NCI-H1436 treated with DMSO at 0.1 percent for 48 hours (cell line): ENCODE data around the gene FSD1.
"Not testable (repeated sequence)": the region's sequence is repeated elsewhere in the genome, so short reads cannot be mapped to it uniquely, and the experiment has no call there.

Source experiments
- DNase-seq: peaks from one replicate; lab custom pipeline; 2025; lab: John Stamatoyannopoulos, UW

FSD1 gene

DNA sequence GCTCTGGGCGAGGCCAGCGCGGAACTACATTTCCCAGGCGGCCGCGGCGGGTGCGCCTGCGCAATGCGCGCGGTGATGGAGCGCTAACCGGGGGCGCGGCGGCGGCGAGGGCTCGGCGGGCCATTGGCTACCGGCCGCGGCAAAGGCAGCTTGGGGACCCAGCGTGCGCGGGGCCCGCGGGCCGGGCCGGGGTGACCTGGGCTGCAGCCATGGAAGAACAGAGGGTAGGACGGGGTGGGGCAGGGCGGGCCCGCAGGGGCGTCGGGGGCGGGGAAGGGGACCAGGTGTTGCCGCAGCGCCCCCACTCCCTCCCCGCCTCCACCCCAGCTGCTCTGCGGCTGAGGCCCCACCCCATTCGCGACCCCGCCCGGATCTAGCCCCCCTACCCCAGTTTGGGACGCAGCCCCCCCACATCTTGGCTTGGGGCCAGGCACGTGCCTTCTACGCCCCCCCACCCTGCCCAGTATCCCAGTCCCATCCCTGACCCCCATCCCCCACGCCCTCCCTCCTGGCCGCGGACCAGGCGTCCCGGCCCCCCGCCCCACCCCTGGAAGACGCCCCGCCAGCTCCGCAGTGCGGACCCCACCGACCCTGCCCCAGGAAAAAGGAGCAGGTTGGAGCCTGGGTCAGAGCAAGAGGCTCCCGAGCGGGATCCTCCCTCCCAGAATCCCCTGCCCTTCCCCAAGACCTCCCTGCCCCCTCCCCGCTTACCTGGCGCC lies at the start of gene FSD1:
Gene FSD1 (plus strand): TSS at position 61 of the 719 bp plus-strand sequence. CDS start 149 bp downstream, at position 210.
- DNase-seq, result no peak

DNA sequence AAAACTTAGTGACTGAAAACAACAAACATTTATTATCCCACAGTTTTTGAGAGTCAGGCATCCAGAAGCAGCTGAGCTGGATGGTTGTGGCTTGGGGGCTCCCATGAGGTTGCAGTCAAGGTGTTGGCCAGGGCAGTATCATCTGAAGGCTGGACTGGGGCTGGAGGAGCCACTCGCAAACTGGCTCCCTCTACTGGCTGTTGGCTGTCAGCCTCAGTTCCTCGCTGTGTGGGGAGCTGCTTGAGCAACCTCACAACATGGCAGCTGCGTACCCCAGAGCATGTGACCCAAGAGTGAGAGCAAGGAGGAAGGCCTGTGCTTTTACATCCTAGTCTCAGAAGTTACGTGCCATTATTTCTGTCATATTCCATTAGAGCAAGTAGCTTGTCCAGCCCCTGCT lies 47.8 kb upstream of the FSD1 start:
- DNase-seq, result no peak

DNA sequence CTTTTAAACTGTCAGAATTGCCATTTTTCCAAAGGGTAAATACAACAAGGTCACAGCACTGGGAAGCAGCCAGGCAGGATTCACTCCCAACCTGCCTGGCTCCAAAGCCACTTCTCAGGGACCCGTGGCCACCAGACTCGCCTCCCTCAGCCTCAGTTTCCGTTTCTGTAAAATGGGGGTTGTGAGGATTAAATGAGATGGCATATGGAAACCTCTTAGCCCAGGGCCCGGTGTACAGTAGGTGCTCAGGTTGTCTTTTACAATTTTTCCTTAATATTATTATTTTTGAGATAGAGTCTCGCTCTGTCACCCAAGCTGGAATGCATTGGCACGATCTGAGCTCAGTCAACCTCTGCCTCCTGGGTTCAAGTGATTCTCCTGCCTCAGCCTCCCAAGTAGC lies 47.4 kb upstream of the FSD1 start:
- DNase-seq, result no peak

DNA sequence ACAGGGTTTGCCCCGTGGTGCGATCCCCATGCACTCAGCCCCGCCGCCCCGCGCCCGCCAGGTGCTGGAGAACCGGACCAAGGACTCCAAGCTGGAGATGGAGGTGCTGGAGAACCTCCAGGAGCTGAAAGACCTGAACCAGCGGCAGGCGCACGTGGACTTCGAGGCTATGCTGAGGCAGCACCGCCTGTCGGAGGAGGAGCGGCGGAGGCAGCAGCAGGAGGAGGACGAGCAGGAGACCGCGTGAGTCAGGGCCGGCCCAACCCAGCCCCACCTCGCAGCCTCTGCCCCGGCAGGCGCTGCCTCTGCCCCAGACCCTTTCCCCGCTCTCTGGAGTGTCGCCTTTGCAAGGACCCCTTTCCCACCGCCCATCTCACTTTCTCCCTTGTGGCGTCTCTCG lies 46.2 kb upstream of the FSD1 start:
- DNase-seq, result no peak

DNA sequence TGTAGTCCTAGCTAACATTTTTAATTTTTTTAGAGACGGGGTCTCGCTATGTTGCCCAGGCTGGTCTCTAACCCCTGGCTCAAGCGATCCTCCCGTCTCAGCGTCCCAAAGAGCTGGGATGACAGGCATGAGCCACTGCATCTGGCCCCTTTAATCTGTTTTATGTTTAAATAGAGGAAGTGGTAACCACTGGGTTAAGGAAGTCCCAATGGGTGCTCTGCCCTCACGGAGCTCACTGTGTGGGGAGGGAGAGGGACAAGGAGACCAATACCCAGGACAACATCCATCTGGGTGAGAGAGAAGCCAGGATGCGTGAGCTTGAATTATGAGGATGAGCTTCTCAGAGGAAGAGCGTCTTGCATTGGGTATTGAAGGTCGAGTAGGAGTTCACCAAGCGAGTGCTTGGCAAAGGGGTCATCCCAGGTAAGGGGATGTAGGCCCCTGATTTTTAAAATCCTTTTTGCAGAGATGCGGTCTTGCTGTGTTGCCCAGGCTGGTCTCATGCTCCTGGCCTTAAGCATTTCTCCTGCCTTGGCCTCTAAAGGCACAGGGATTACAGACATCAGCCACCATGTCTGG lies 43.7 kb upstream of the FSD1 start:
- no peak for DNase-seq

DNA sequence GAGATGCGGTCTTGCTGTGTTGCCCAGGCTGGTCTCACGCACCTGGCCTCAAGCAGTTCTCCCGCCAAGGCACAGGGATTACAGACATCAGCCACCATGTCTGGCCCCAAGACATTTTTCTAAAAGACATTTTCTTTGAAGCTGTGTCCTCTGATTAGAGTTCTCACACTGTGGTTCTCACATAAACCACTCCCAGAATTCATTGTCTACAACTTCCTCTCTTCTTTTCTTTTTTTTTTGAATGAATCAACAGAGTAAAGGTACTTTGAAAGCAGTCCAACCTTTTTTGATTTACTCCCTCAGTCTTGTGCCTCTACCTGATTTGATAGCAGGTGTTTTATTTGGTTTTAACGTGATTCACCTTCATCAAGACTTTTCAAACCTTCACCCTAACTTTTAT lies 39.6 kb upstream of the FSD1 start:
- no peak for DNase-seq

DNA sequence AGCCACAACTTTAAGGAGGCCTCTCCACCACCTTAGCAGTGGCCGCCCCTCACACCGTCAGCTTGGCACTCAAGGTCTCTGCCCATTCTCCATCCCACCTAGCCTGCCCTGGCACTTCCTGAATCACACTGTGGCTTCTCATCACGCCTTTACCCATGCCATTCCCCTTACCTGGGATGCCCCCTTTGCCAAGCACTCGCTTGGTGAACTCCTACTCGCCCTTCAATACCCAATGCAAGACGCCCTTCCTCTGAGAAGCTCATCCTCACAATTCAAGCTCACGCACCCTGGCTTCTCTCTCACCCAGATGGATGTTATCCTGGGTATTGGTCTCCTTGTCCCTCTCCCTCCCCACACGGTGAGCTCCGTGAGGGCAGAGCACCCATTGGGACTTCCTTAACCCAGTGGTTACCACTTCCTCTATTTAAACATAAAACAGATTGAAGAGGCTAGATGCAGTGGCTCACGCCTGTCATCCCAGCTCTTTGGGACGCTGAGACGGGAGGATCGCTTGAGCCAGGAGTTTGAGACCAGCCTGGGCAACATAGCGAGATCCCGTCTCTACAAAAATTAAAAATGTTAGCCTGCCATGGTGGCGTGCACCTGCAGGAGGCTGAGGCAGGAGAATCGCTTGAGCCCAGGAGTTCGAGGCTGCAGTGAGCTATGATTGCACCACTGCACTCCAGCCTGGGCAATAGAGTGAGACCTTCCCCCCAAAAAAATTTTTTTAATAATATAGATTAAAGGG lies 38.0 kb upstream of the FSD1 start:
- DNase-seq, result no peak

DNA sequence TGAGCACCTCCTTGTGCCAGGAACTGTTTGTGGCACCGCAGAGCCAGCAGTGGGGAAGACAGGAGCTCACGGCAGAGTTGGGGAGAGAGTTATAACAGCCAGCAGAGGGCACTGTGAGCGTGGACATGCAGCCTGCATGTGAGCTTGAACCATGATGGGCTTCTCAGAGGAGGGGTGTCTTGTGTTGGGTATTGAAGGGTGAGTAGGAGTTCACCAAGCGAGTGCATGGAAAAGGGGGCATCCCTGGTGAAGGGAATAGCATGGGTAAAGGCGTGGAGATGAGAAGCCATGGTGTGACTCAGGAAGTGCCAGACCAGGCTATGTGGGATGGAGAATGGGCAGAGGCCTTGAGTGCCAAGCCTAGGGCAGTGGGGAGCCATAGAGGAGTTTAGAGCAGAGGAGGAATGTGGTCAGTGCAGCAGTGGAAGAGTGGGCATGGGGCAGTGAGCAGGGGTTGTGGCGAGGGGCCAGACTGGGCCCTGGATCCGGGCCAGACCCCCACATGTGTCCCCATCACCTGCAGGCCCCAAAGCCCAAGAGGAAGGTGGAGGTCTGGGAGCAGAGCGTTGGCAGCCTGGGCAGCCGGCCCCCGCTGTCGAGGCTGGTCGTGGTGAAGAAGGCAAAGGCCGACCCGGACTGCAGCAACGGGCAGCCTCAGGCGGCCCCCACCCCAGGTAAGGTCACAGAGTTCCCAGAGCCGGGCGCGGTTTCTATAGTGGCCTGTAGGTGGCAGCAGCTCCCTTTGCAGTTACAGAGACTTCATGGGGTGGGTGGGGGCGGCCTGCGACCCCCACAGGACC lies 37.1 kb upstream of the FSD1 start:
- no peak for DNase-seq

DNA sequence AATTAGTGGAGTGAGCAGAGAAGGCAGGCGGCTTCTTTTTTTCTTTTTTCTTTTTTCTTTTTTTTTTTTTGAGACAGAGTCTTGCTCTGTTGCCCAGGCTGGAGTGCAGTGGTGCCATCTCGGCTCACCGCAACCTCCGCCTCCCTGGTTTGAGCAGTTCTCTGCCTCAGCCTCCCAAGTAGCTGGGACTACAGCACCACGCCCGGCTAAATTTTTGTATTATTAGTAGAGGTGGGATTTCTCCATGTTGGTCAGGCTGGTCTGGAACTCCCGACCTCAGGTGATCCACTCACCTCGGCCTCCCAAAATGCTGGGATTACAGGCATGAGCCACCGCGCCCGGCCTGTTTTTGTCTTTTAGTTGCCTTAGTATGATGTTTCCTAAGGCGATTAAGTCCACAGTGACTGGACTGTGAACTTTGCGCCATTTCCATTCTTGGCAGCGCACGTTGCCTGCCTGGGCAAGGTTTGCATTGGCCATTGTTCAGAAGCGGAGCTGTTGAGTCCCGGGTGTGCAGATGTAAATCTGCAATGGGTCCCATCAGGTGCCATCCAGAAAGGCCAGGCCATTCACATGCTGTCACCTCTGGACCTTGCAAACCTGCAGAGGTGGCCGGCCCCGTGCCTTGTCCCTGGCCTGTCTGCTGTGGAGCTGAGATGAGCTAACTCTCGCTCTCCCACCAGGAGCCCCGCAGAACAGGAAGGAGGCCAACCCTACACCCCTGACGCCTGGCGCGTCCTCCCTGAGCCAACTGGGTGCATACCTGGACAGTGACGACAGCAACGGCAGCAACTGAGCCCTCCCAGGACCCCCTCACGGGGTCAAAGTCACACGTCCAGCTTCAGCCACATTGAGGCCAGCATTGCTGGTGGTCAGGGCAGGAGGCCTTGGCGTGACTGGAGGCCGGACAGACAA lies 36.2 kb upstream of the FSD1 start:
- no peak for DNase-seq

DNA sequence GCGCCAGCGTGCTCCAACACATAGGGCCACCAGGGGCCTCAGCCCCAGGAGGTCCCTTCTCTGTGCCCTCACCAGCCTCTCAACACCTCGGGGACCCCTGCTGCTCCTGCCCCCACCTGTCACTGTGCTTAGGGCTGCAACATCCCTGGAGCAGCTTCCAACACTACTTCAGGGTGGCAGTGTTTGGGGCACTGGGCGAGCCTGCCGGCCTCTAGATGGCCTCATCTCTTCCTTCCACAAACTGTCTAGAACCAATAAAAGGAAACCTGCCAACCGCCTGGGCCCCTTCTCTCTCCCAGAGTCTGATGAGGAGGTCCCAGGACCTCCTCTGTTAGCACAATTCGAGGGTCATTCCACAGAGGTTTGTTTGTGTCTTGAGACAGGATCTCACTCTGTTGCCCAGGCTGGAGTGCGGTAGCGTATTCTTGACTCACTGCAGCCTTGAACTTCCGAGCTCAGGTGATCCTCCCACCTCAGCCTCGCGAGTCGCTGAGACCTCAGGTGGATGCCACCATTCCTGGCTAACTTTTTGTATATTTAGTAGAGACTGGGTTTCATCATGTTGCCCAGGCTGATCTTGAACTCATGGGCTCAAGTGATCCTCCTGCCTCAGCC lies 35.5 kb upstream of the FSD1 start:
- no peak for DNase-seq

DNA sequence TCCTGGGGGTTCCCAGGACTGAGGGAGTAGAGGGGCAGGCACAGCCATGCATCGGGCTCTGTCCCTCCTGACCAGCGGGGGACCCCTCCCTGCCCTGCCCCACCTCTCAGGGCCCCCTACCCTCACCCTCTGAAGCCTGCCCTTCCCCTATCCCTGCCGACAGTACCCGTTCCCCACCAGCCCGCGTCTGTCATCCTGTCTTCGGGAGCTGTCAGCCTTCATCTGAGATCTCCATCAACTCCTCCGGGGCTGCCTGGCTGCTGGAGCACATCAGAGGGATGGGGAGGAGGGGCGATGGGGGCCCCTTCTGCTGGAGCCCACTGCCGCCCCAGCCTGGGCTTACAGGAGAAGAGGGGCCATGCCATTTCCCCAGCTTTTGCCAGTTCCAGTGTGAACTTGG lies 31.5 kb upstream of the FSD1 start:
- DNase-seq, result no peak

DNA sequence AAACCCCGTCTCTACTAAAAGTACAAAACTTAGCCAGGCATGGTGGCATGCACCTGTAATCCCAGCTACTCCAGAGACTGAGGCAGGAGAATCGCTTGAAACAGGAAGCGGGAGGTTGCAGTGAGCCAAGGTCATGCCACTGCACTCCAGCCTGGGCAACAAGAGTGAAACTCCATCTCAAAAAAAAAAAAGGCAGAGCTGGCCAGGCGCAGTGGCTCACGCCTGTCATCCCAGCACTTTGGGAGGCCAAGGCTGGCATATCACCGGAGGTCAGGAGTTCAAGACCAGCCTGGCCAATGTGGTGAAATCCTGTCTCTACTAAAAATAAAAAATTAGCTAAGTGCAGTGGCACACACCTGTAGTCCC lies 30.1 kb upstream of the FSD1 start:
- DNase-seq, result not testable (repeated sequence)

DNA sequence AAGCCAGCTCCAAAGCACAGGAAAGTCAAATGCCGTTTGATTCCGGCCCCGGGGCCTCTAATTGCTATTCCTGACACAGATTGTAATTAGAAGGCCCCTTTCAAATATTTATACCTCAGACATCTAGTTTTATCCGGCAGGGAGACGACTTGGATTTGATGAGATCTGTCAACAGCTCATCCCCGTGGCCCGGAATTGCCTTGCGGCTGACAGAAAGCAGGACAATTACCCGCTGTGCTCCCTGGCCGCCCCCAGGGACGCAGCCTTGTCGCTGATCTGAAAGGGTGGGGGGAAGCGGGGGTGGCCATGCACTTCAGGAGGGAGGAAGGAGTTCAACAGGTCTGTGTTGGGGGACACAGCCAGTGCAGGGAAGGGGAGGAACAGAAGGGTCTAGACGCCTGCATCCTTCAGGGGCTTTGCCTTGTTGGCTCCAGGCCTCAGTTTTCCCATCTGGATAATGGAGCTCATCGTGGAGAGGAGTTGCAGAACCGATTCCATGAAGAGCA lies 27.2 kb upstream of the FSD1 start:
- DNase-seq, result no peak

DNA sequence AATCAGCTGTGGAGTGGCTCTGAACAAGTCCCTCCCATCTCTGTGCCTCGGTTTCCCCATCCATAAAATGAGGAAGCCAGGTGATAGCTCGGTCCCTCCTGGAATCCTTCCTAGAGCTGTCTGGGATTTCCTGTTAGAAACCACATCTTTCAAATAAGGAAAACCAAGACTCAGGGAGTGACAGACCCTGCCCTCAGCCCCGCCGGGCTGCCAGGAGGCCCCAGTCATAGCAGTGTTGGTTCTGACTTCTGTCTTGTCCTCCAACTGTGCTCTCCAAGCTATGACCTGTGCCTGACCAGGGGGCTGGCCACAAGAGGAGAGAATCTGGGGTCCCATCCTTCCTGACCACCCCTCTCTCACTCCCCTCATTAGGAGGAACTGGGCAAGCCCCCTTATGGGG lies 26.4 kb upstream of the FSD1 start:
- DNase-seq, result no peak

DNA sequence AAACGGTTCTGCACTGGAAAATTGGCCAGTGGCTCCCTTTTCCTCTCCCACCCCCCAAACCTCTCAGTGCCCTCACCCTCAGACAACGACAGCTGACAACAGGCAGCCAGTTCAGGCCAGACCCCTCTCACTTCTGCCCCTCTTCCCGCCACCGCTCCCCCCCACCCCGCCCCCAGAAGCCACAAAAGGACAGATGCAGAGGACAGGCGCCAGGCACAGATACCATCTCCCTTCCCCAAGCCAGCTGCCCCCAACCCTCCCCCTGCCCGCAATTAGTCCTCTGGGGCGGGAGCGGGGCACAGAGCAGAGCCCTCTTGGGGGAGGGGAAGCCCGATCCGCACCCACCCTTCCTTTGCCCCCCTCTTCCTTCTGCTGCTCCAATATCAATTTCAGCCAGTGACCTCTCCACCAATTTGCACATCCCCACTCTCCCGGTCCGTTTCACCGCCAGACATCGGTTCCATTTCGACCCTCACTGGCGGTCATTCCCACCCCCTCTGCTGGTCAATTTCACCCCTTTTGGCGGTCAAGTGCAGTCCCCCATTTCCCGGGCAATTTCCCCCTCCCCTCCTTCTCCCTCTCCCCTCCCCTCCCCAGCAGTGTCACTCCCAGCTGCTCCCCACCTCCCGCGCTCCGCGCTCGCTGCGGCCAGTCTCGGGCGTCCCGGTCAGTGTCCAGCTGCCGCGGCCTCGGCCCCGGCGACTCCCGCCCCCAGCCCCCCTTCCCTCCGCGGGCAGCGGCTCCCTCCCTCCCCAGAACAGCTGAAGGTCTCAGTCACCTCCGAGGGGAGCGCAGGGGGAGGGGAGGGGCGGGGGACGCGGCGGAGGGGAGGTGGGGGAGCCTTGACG lies 25.8 kb upstream of the FSD1 start, which contains the start of gene SHD:
Gene SHD (plus strand): TSS at position 848 of the 848 bp plus-strand sequence. CDS start 798 bp downstream, outside the sequence.
- DNase-seq, result no peak

DNA sequence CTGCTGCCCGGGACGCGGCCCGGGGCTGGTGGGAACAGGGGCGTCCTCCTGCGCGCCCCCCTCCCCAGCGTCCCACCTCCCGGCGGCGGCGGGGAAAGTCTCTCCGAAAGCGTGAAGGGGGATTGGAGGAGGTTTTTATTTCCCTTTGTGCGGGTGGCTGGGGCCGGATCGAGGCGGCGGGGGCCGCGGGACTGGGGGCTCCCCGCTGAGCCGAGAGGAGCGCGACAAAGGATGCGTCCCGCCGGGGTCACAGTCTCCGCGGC lies 25.2 kb upstream of the FSD1 start:
- DNase-seq, result no peak

DNA sequence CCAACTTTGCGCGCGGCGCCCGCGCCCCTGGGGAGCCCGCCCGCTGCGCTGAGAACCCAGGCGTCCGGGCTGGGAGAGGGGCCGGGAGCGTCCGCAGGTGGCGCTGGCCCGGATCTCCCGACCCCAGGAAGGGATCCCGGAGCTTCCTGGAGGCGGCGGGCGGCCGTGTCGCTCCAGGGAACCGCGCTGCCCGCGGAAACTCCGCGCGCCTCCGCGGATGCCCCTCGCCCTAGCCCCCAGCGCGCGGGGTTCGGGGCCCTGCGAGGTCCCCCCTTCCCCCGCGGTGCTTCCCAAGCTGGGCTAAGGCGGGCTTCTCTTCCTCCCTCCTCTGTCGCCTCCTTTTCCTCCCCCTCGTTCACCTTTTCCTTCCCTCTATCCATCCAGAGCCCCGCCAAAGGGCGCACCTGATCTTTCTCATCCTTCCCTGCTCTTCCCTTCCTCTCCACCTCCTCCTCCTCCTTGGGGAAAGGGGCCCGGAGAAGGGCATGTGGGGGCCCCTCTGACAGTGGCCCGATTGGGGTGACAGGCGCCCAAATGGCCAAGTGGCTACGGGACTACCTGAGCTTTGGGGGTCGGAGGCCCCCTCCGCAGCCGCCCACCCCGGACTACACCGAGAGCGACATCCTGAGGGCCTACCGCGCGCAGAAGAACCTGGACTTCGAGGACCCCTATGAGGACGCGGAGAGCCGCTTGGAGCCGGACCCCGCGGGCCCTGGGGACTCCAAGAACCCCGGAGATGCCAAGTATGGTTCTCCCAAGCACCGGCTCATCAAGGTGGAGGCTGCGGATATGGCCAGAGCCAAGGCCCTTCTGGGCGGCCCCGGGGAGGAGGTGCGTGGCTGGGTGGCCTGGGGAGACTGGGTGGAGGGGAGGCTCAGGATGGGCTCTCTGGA lies 24.6 kb upstream of the FSD1 start:
- DNase-seq, result no peak

DNA sequence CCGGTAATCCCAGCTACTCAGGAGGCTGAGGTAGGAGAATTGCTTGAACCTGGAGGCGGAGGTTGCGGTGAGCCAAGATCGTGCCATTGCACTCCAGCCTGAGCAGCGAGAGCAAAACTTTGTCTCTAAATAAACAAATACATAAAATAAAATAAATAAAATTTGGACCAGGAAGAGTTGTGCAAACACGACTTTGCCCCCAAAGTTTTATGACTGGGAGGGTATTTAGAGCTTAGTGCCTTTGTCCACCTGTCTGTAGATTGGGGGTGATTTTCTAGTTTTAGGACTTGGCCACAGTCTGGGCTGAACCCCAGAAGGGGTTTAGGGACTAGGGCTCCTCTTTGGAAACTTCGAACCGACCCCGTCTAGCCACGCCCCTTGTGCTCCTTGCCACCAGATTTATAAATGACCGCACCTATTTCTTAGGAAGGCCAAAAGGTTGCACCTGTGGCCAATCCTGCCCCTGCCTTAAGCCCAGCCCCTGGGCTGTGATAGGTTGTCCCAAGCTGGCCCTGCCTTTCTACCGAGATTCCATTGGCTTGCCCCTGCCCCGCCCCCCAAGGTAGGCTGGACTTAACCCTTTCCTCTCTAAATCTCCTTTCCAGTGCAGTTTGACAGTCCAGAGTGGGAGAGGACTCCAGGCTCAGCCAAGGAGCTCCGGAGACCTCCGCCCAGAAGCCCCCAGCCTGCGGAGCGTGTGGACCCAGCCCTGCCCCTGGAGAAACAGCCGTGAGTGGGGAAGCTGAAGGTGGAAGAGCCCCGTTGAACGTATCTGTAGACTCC lies 20.0 kb upstream of the FSD1 start:
- no peak for DNase-seq
